ENCODE results near the gene TFF3.

The TFF3 gene

DNA sequence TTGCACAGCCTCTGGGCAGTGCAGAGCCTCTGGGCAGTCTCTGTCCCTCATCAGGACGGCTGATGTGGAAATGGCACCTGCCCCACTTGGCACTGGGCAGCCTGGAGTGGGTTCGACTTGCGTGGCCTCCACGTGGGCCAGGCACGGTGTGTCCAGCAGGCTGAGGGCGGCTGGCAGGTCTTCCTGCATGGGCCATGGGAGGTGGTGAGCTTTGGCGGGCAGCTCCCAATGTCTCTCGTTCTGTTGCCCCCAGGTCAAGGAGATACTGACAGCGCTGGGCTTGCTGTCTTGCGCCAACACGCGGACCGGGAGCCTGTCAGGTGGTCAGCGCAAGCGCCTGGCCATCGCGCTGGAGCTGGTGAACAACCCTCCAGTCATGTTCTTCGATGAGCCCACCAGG is 33.2 kb downstream of the TFF3 start:
- DNase-seq (ENCODE audit: extremely low read depth, insufficient read length): no peak
- Histone ChIP-seq H3K4me3 (replicated peaks; ENCODE audit: low read depth, low read length) (no peak overlapping the region), H3K27me3 (replicated peaks; ENCODE audit: control insufficient read depth, insufficient read depth, low read length) (no peaks in the 10 kb centered on the region; the same call in 1 of the 2 replicates), H3K36me3 (ENCODE audit: control insufficient read depth, insufficient read depth, low read length) (no peaks in the 10 kb centered on the region)
- TF ChIP-seq, protein P1, sequence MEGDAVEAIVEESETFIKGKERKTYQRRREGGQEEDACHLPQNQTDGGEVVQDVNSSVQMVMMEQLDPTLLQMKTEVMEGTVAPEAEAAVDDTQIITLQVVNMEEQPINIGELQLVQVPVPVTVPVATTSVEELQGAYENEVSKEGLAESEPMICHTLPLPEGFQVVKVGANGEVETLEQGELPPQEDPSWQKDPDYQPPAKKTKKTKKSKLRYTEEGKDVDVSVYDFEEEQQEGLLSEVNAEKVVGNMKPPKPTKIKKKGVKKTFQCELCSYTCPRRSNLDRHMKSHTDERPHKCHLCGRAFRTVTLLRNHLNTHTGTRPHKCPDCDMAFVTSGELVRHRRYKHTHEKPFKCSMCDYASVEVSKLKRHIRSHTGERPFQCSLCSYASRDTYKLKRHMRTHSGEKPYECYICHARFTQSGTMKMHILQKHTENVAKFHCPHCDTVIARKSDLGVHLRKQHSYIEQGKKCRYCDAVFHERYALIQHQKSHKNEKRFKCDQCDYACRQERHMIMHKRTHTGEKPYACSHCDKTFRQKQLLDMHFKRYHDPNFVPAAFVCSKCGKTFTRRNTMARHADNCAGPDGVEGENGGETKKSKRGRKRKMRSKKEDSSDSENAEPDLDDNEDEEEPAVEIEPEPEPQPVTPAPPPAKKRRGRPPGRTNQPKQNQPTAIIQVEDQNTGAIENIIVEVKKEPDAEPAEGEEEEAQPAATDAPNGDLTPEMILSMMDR (IDR thresholded peaks at IDR 0.05; ENCODE audit: insufficient read depth, low read length, poor library complexity, severe bottlenecking): no peak

DNA sequence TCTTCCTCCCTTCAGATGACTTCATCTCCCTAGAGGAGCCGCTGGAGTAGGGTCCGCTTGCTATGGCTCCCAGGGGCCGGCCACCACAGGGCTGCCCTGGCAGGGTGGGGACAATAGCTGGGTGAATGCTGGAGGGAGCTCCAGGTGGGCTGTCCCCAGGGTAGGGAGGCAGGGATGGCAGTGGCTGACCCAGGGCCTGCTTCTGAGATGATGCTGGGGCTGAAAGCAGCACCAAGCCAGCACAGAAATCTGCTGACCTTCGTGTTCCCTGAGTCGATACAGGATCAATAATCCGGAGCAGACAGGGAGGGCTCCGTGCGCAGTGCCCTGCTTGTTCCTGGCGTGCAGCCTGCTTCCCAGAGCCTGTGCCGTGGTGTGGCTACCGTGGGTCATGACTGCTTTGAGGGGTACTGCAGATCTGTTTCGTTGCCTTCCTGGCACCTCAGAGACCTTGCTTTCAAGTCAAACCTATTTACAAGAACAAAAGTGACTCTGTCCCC is 34.0 kb downstream of the TFF3 start:
- Histone ChIP-seq H3K4me3 (replicated peaks; ENCODE audit: low read depth, low read length) (no peak overlapping the region), H3K36me3 (ENCODE audit: control insufficient read depth, insufficient read depth, low read length) (no peaks in the 10 kb centered on the region), H3K27me3 (replicated peaks; ENCODE audit: control insufficient read depth, insufficient read depth, low read length) (no peaks in the 10 kb centered on the region; the same call in 1 of the 2 replicates)
- no peak for DNase-seq (ENCODE audit: extremely low read depth, insufficient read length)
- TF ChIP-seq, protein P1 (IDR thresholded peaks at IDR 0.05; ENCODE audit: insufficient read depth, low read length, poor library complexity, severe bottlenecking): no peak

DNA sequence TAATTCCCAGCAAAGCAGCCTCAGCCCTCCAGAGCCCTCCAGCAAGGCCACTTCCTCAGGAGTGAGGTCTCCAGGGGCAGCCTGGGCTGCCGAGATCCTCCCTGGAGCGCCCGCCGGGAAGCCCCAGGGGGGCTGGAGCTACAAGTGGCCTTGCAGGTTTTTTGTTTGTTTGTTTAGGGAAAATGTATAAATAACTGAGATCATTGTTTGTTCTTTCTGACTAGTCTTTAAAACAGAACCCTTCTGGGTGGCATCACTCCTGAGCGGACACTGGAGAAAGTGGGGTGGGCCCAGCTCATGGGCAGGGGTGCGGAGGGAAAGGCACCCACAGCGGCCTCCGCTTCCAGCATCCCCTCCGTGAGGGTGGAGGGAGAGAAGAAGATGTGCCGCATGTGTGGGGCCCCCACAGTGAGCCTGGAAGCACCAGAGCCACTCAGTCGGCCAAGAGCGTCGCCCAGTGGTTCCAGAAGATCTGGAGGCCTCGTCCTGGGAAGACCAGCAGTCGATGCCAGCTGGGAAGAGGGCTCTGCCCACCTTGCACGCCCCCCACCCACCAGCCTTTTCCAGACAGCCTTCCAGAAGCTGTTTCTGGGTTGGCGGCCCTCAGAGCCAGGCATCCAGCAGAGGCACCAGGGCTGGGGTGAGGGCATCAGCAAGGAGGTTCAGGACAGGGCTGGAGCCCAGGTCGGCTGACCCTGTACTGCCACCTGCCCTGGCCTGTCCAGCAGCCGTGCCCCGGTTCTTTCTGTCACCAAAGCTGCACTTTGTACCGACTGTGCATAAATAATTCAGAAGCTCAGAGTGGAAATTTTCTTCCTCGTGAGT is 34.6 kb downstream of the TFF3 start:
- no peak for DNase-seq (ENCODE audit: extremely low read depth, insufficient read length)
- Histone ChIP-seq H3K4me3 (replicated peaks; ENCODE audit: low read depth, low read length) (no peak overlapping the region), H3K27me3 (replicated peaks; ENCODE audit: control insufficient read depth, insufficient read depth, low read length) (no peaks in the 10 kb centered on the region; the same call in 1 of the 2 replicates), H3K36me3 (ENCODE audit: control insufficient read depth, insufficient read depth, low read length) (no peaks in the 10 kb centered on the region)
- TF ChIP-seq, protein P1 (IDR thresholded peaks at IDR 0.05; ENCODE audit: insufficient read depth, low read length, poor library complexity, severe bottlenecking): no peak

DNA sequence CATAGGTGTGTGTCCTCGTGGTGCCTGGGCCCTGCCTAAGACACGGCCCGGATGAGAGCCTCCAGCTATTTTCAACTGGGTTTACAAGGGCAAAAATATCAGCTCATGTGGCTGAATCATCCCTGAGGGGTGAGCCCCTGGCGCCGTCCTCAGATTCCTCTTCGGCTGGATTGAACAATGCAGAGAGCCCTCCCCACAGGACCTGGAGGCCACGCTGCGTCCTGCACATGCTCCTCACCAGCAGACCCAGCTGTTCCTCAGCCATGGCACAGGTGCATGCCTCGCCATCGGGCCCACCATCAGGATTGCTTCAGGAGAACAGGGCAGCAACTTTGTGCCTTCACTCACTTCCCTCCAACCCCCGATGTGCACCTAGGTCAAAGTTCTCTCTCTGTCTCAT is 35.3 kb downstream of the TFF3 start:
- no peaks in the 10 kb centered on the region for H3K36me3 ChIP-seq (ENCODE audit: control insufficient read depth, insufficient read depth, low read length)
- H3K27me3 ChIP-seq (replicated peaks; ENCODE audit: control insufficient read depth, insufficient read depth, low read length): no peaks in the 10 kb centered on the region; the same call in 1 of the 2 replicates
- no peak for DNase-seq (ENCODE audit: extremely low read depth, insufficient read length)
- H3K4me3 ChIP-seq (replicated peaks; ENCODE audit: low read depth, low read length): no peak overlapping the region
- TF ChIP-seq, protein P1 (IDR thresholded peaks at IDR 0.05; ENCODE audit: insufficient read depth, low read length, poor library complexity, severe bottlenecking): no peak

DNA sequence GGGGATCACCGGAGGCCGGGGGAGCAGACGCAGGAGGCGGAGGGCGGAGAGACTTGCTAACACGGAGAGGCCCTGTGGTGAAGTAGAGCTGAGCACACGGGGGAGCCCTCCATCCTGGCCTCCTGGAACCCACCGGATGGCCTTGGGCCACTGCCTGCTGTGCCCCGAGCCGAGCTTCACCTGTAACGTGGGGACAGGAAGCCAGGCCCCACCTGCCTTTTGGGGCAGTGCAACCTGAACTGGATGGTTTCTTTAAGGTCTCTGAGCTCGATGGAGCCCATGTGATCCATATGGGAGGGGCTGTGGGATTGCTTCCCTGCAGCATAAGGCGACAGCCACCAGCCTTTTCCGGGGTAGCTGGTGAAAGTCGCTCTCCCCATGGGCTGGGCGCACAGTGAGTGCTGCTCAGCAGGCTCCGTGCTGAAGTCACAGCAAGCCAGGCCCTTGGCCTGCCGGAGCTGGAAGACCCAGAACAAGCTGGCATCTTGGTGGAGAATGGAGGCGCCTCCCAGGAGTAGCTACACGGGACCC is 35.8 kb downstream of the TFF3 start:
- no peak for DNase-seq (ENCODE audit: extremely low read depth, insufficient read length)
- Histone ChIP-seq H3K36me3 (ENCODE audit: control insufficient read depth, insufficient read depth, low read length) (no peaks in the 10 kb centered on the region), H3K4me3 (replicated peaks; ENCODE audit: low read depth, low read length) (no peak overlapping the region), H3K27me3 (replicated peaks; ENCODE audit: control insufficient read depth, insufficient read depth, low read length) (no peaks in the 10 kb centered on the region; the same call in 1 of the 2 replicates)
- TF ChIP-seq, protein P1 (IDR thresholded peaks at IDR 0.05; ENCODE audit: insufficient read depth, low read length, poor library complexity, severe bottlenecking): no peak

All from GM06990 (cell line).